Retinal pigment epithelial cell (primary cell): ENCODE results near the gene NID1.

Source experiments
- DNase-seq: peaks from one replicate; pipeline ENCODE4 v3.0.0-alpha.2; 2010; ENCODE audit warnings: low read depth
- H3K4me3 ChIP-seq: 2 replicates; pipeline ENCODE4 v1.5.1; 2011; ENCODE audit warnings: mild to moderate bottlenecking, low read length, control low read depth, moderate library complexity
- TF ChIP-seq, protein P1 (sequence below): conservative IDR thresholded peaks from 2 replicates; pipeline ENCODE4 v1.5.1; 2011; ENCODE audit warnings: low read depth, low read length, control low read depth, inconsistent platforms

Gene NID1

DNA sequence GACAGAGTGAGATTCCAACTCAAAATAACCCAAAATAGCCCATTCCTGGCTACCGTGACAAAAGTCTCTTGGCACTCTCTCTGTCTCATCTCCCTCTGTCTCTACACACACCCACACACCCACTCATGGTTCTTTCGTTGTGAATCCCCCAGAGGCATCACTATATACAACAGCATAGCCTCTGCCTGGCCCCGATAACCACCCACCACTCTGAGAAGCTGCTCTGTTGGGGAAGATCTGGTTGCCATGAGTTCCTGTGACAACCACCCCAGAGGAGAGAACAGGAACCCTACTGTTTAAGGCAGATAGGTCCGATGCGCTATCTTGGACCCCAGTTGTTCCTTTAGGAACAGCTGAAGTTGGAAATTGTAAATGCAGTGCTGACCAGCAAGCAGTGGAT lies 127.8 kb downstream of the NID1 start:
- no peak for DNase-seq
- TF ChIP-seq, protein P1, sequence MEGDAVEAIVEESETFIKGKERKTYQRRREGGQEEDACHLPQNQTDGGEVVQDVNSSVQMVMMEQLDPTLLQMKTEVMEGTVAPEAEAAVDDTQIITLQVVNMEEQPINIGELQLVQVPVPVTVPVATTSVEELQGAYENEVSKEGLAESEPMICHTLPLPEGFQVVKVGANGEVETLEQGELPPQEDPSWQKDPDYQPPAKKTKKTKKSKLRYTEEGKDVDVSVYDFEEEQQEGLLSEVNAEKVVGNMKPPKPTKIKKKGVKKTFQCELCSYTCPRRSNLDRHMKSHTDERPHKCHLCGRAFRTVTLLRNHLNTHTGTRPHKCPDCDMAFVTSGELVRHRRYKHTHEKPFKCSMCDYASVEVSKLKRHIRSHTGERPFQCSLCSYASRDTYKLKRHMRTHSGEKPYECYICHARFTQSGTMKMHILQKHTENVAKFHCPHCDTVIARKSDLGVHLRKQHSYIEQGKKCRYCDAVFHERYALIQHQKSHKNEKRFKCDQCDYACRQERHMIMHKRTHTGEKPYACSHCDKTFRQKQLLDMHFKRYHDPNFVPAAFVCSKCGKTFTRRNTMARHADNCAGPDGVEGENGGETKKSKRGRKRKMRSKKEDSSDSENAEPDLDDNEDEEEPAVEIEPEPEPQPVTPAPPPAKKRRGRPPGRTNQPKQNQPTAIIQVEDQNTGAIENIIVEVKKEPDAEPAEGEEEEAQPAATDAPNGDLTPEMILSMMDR = no peak
- no peak overlapping the region for H3K4me3 ChIP-seq

DNA sequence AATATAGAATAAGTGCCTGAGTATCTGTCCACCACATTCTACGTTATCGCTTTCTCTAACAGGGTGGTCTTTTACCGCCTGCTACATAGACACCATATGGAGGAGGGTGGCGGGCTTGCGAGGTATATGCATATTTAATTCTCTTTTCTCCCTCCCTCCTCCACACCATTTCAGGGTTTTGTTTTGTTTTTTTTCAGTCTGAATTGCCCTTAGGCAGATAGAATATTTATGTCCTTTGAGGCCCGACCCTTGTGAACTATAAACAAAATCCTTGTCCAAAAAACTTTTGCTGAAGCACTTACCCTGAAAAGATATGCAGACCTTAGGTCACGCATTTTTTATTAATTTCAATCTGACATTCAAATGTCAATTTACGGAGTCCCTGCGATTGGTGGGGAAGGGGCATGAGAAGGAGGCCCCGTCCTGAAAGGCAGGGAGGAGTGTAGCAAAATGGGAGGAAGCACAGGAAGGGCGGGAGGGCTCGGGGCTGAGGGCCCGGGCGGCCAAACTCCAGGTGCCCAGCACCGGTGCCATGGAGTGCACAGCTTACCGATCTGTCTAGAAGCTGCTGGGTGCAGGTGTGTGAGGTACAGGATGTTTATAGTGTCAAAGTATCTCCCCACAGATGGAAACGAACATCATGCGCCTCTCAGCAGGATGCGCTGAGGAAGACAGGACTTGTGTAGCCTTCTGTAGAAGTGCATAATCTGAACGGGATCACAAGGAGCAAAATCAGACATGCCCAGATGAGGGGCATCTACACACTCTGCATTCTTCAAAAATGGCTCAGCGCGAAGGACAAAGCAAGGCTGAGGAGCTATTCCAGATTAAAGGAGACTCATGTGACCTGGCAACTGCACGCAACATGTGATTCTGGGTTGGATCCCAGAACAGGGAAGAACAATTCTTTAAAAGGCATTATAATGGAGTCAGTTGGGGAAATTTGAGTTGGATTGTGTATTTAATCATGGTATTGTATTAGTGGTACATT lies 129.4 kb downstream of the NID1 start:
- DNase-seq = no peak
- TF ChIP-seq, protein P1 = no peak
- H3K4me3 ChIP-seq = no peak overlapping the region

- TF ChIP-seq, protein P1 = no peak
- no peak overlapping the region for H3K4me3 ChIP-seq
- DNase-seq = no peak
These were observed 131.1 kb downstream of the NID1 start for GRCh38 chr1:235933766-235934116.

- no peak overlapping the region for H3K4me3 ChIP-seq
These were observed 131.7 kb downstream of the NID1 start for GRCh38 chr1:235933017-235933765.

GRCh38 chr1:235932090-235932510 lies 132.8 kb downstream of the NID1 start:
- TF ChIP-seq, protein P1 = no peak
- no peak for DNase-seq
- no peak overlapping the region for H3K4me3 ChIP-seq

More at GRCh38 chr1:235933017-235933765, 131.7 kb downstream of the NID1 start:
- DNase-seq = no peak
- TF ChIP-seq, protein P1 = peak; percentile 32

- TF ChIP-seq, protein P1 = no peak
- DNase-seq = no peak
- H3K4me3 ChIP-seq = no peak overlapping the region
These were observed 133.6 kb downstream of the NID1 start for GRCh38 chr1:235931171-235931738.
